Right renal pelvis (tissue), 4 donors: ENCODE measurements around the gene C16orf74. TPM values are rescaled to one million over a fixed set of nuclear protein-coding genes. Genes with fewer than 3 reads are reported as not detected.

Experiments
- DNase-seq, 4 donors: peaks; one replicate each; pipeline ENCODE4 v3.0.0-alpha.2; 2013; ENCODE audit warnings: low read depth in 4 of 4, low spot score in 3 of 4, missing footprints in 1 of 4
- polyA plus RNA-seq, 4 donors: library from polyadenylated mRNA; unstranded; fragments of 120-200 nt; gene quantifications; one replicate each; pipeline ENCODE4 v1.2.1, GENCODE V29; 2013; ENCODE audit not compliant: insufficient read length in 4 of 4

C16orf74 gene
- polyA plus RNA-seq, 4 donors, result 2.9 to 4.2 (median 3.3) TPM

- DNase-seq, result no peak
Measured at GRCh38 chr16:85679870-85680269, 71.0 kb downstream of the C16orf74 start.

- DNase-seq, result no peak
Measured at GRCh38 chr16:85678821-85679220, 72.1 kb downstream of the C16orf74 start.

GRCh38 chr16:85678016-85678415 lies 72.9 kb downstream of the C16orf74 start:
- no peak for DNase-seq

- DNase-seq, result no peak
Measured at GRCh38 chr16:85677383-85677967, 73.4 kb downstream of the C16orf74 start.

GRCh38 chr16:85676466-85676865 lies 74.4 kb downstream of the C16orf74 start:
- DNase-seq, result no peak

- DNase-seq, result no peak
Measured at GRCh38 chr16:85675251-85675874, 75.5 kb downstream of the C16orf74 start.

GRCh38 chr16:85674828-85675227 lies 76.1 kb downstream of the C16orf74 start:
- DNase-seq, result no peak

- DNase-seq, result no peak
Measured at GRCh38 chr16:85674418-85674755, 76.5 kb downstream of the C16orf74 start.

GRCh38 chr16:85673529-85674417 lies 77.1 kb downstream of the C16orf74 start:
- DNase-seq, result no peak

- no peak for DNase-seq
Measured at GRCh38 chr16:85670840-85671239, 80.1 kb downstream of the C16orf74 start.

- no peak for DNase-seq
Measured at GRCh38 chr16:85668676-85669424, 82.0 kb downstream of the C16orf74 start.

- DNase-seq, result no peak
Measured at GRCh38 chr16:85667841-85668413, 83.0 kb downstream of the C16orf74 start.

- DNase-seq, result no peak
Measured at GRCh38 chr16:85667261-85667660, 83.6 kb downstream of the C16orf74 start.

GRCh38 chr16:85665929-85666328 lies 85.0 kb downstream of the C16orf74 start:
- no peak for DNase-seq

GRCh38 chr16:85665373-85665740 lies 85.5 kb downstream of the C16orf74 start:
- DNase-seq, result no peak

- no peak for DNase-seq
Measured at GRCh38 chr16:85664580-85665372, 86.1 kb downstream of the C16orf74 start.

GRCh38 chr16:85663891-85664321 lies 87.0 kb downstream of the C16orf74 start:
- DNase-seq, result no peak

GRCh38 chr16:85662976-85663830 lies 87.7 kb downstream of the C16orf74 start:
- no peak for DNase-seq

GRCh38 chr16:85662482-85662812 lies 88.4 kb downstream of the C16orf74 start:
- DNase-seq, result no peak
